H9 (cell line): Measurements from ENCODE around the gene RPL35. TPM values are rescaled to one million over a fixed set of nuclear protein-coding genes. Genes with fewer than 3 reads are reported as not detected.

Experiments used
- DNase-seq: peaks from one replicate; pipeline ENCODE4 v3.0.0-alpha.2; 2017
- H2AFZ ChIP-seq: one replicate; pipeline ENCODE4 v1.6.1; 2013; ENCODE audit warnings: mild to moderate bottlenecking, low read length, control low read depth, moderate library complexity
- H2AK5ac ChIP-seq: 2 replicates; pipeline ENCODE4 v1.6.1; 2013; ENCODE audit warnings: low read length, control low read depth, mixed read lengths; ENCODE audit not compliant: insufficient read length
- H2BK120ac ChIP-seq: one replicate; pipeline ENCODE4 v1.6.1; 2013; ENCODE audit warnings: low read depth, mild to moderate bottlenecking, low read length, control low read depth, inconsistent platforms; ENCODE audit not compliant: poor library complexity, severe bottlenecking
- H2BK12ac ChIP-seq: 2 replicates; pipeline ENCODE4 v1.6.1; 2013; ENCODE audit warnings: low read length, control low read depth, mixed read lengths, low read depth; ENCODE audit not compliant: insufficient read length
- H2BK15ac ChIP-seq: 2 replicates; pipeline ENCODE4 v1.6.1; 2013; ENCODE audit warnings: low read depth, low read length, control low read depth
- H2BK20ac ChIP-seq: one replicate; pipeline ENCODE4 v1.6.1; 2013; ENCODE audit warnings: low read depth, mild to moderate bottlenecking, low read length, control low read depth, inconsistent platforms; ENCODE audit not compliant: poor library complexity, severe bottlenecking
- H2BK5ac ChIP-seq: 2 replicates; pipeline ENCODE4 v1.6.1; 2013; ENCODE audit warnings: low read length, control low read depth, mixed read lengths; ENCODE audit not compliant: insufficient read length
- H3K14ac ChIP-seq: 2 replicates; pipeline ENCODE4 v1.6.1; 2013; ENCODE audit warnings: low read length, control low read depth; ENCODE audit not compliant: insufficient read depth
- H3K18ac ChIP-seq: 2 replicates; pipeline ENCODE4 v1.6.1; 2013; ENCODE audit warnings: low read depth, mild to moderate bottlenecking, mixed read lengths, low read length, control low read depth; ENCODE audit not compliant: insufficient read length
- H3K23ac ChIP-seq: 2 replicates; pipeline ENCODE4 v1.6.1; 2013; ENCODE audit warnings: low read length, control low read depth, mixed read lengths, low read depth; ENCODE audit not compliant: insufficient read length
- H3K23me2 ChIP-seq: 2 replicates; pipeline ENCODE4 v1.6.1; 2013; ENCODE audit warnings: low read depth, mild to moderate bottlenecking, mixed read lengths, low read length, control low read depth; ENCODE audit not compliant: insufficient read length, poor library complexity, severe bottlenecking
- H3K27ac ChIP-seq: 2 replicates; pipeline ENCODE4 v1.5.1; 2013; ENCODE audit warnings: low read length, control low read depth, mixed read lengths, low read depth; ENCODE audit not compliant: insufficient read length
- H3K27me3 ChIP-seq: 2 replicates; pipeline ENCODE4 v1.6.1; 2013; ENCODE audit warnings: low read length, control low read depth, inconsistent platforms; ENCODE audit not compliant: insufficient read depth
- H3K4ac ChIP-seq: 2 replicates; pipeline ENCODE4 v1.6.1; 2013; ENCODE audit warnings: low read depth, mild to moderate bottlenecking, control low read depth, inconsistent platforms, low read length, moderate library complexity
- H3K4me1 ChIP-seq: 2 replicates; pipeline ENCODE4 v1.6.1; 2013; ENCODE audit warnings: low read length, control low read depth, inconsistent platforms; ENCODE audit not compliant: insufficient read depth
- H3K4me2 ChIP-seq: 2 replicates; pipeline ENCODE4 v1.6.1; 2013; ENCODE audit warnings: low read length, control low read depth, mixed read lengths; ENCODE audit not compliant: insufficient read length, insufficient read depth
- H3K56ac ChIP-seq: 2 replicates; pipeline ENCODE4 v1.6.1; 2013; ENCODE audit warnings: low read depth, mild to moderate bottlenecking, mixed read lengths, low read length, control low read depth; ENCODE audit not compliant: insufficient read length
- H3K79me1 ChIP-seq: 2 replicates; pipeline ENCODE4 v1.6.1; 2013; ENCODE audit warnings: low read depth, mild to moderate bottlenecking, moderate library complexity, low read length, control low read depth, inconsistent platforms; ENCODE audit not compliant: insufficient read depth, poor library complexity, severe bottlenecking
- H3K79me2 ChIP-seq: 2 replicates; pipeline ENCODE4 v1.6.1; 2013; ENCODE audit warnings: low read length, control low read depth, inconsistent platforms; ENCODE audit not compliant: insufficient read depth
- H3K9ac ChIP-seq: 2 replicates; pipeline ENCODE4 v1.6.1; 2013; ENCODE audit warnings: low read length, control low read depth, mixed read lengths; ENCODE audit not compliant: insufficient read length; ENCODE audit errors: extremely low read depth
- H3K9me3 ChIP-seq: one replicate; pipeline ENCODE4 v1.6.1; 2013; ENCODE audit warnings: low read depth, low read length, inconsistent platforms; ENCODE audit not compliant: control insufficient read depth
- H3T11ph ChIP-seq: one replicate; pipeline ENCODE4 v1.6.1; 2013; ENCODE audit warnings: mild to moderate bottlenecking, low read length, control low read depth, inconsistent platforms
- H4K20me1 ChIP-seq: one replicate; pipeline ENCODE4 v1.6.1; 2013; ENCODE audit not compliant: control insufficient read depth, insufficient read length, insufficient read depth
- H4K5ac ChIP-seq: 2 replicates; pipeline ENCODE4 v1.6.1; 2013; ENCODE audit warnings: low read depth, mild to moderate bottlenecking, mixed read lengths, low read length, control low read depth; ENCODE audit not compliant: insufficient read length
- H4K8ac ChIP-seq: replicated peaks from 2 replicates; pipeline ENCODE4 v1.6.1; 2013; ENCODE audit warnings: low read length, control low read depth, mixed read lengths, low read depth; ENCODE audit not compliant: insufficient read length
- H4K91ac ChIP-seq: 2 replicates; pipeline ENCODE4 v1.6.1; 2013; ENCODE audit warnings: low read depth, mild to moderate bottlenecking, moderate library complexity, mixed read lengths, low read length, control low read depth; ENCODE audit not compliant: insufficient read length
- H3K27ac Mint-ChIP-seq, 3 experiments: 2 replicates in 2 of 3; 3 replicates in 1 of 3; pipeline ENCODE4 v1.8.0; 2020 to 2021; ENCODE audit warnings: mixed read lengths in 3 of 3, mild to moderate bottlenecking in 1 of 3, moderate library complexity in 1 of 3
- H3K27me3 Mint-ChIP-seq: 2 replicates; pipeline ENCODE4 v1.8.0; 2021; ENCODE audit warnings: low read depth, mild to moderate bottlenecking, moderate library complexity, mixed read lengths
- H3K36me3 Mint-ChIP-seq, 3 experiments: 2 replicates in 2 of 3; 3 replicates in 1 of 3; pipeline ENCODE4 v1.8.0; 2020 to 2021; ENCODE audit warnings: low read depth in 3 of 3, mixed read lengths in 3 of 3; ENCODE audit not compliant: insufficient read depth in 1 of 3
- H3K4me1 Mint-ChIP-seq, 2 experiments: 2 replicates each; pipeline ENCODE4 v1.8.0; 2020; ENCODE audit warnings: mixed read lengths in 2 of 2
- H3K4me3 Mint-ChIP-seq, 2 experiments: 2 replicates in 1 of 2; 3 replicates in 1 of 2; pipeline ENCODE4 v1.8.0; 2020 to 2021; ENCODE audit warnings: mild to moderate bottlenecking in 2 of 2, mixed read lengths in 2 of 2, moderate library complexity in 1 of 2
- H3K9me3 Mint-ChIP-seq, 2 experiments: 2 replicates in 1 of 2; 3 replicates in 1 of 2; pipeline ENCODE4 v1.8.0; 2020; ENCODE audit warnings: mild to moderate bottlenecking in 2 of 2, mixed read lengths in 2 of 2, moderate library complexity in 1 of 2
- CTCF ChIP-seq: fragments of 200-600 bp; sonication (generic); conservative IDR thresholded peaks from 3 replicates; pipeline ENCODE4 v1.8.0; 2021; ENCODE audit warnings: antibody characterized with exemption, mild to moderate bottlenecking
- WGBS: extraction: QIAGEN DNeasy Blood & Tissue Kit; methylation state at CpG from one replicate; pipeline ENCODE4 v1.1.7; 2013; ENCODE audit warnings: missing lambda C conversion rate, low lambda C conversion rate, mixed read lengths; ENCODE audit not compliant: insufficient read length; ENCODE audit errors: extremely low coverage; 5-methylcytosine and 5-hydroxymethylcytosine counted together
- total RNA-seq: library from RNA; stranded (reverse); gene quantifications from 2 replicates; pipeline ENCODE4 v1.2.1, GENCODE V29; 2021

Gene RPL35
- total RNA-seq, 1 experiment from 2014 or later, result 1,840 TPM

DNA sequence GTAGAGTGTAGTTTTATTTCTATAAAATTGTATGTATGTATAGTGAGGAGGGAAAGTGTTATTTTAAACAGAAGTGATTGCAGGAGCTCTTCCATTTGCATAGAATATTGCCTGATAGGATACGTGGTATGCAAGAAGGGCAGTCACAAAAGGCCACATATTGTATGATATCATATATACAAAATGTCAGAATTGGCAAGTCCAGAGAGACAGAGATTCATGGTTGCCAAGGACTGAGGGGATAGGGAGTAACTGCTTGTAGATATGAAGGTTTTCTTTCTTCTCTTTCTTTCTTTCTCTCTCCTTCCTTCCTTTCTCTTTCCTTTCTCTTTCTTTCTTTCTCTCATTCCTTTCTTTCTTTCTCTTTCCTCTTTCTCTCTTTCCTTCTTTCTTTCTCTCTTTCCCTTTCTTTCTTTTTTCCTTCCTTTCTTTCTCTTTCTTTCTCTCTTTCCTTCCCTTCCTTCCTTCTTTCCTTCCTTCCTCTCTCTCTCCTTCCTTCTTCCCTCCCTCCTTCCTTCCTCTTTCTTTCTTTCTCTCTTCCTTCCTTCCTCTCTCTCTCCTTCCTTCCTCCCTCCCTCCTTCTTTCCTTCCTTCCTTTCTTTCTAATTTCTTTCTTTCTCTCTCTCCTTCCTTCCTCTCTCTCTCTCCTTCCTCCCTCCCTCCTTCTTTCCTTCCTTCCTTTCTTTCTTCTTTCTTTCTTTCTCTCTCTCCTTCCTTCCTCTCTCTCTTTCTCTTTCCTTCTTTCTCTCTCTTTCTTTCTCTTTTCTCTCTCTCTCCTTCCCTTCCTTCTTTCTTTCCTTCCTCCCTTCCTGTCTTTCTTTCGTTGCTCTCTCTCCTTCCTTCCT is 33.0 kb downstream of the RPL35 start:
- Histone ChIP-seq H4K91ac (no peak overlapping the region), H2BK20ac (no peak overlapping the region), H3K4me1 (no peaks in the 10 kb centered on the region; the same call in 1 of the 2 replicates), H3K18ac (no peak overlapping the region), H3K9ac (no peak overlapping the region), H3K23ac (no peak overlapping the region), H4K8ac (no peak overlapping the region), H3T11ph (no peak overlapping the region), H3K79me1 (no peaks in the 10 kb centered on the region), H3K4me2 (no peak overlapping the region), H3K14ac (no peak overlapping the region), H3K9me3 (no peaks in the 10 kb centered on the region), H2BK5ac (no peak overlapping the region), H3K4ac (no peak overlapping the region), H4K5ac (no peak overlapping the region), H3K56ac (no peak overlapping the region), H2BK12ac (no peak overlapping the region), H4K20me1 (no peaks in the 10 kb centered on the region), H2BK120ac (no peak overlapping the region), H3K23me2 (no peaks in the 10 kb centered on the region), H2BK15ac (no peak overlapping the region), H3K27ac (no peak overlapping the region), H3K27me3 (no peaks in the 10 kb centered on the region), H2AFZ (no peak overlapping the region), H3K79me2 (no peaks in the 10 kb centered on the region), H2AK5ac (no peak overlapping the region)
- peaks cover 2% of the 10 kb centered on the region; the same call in 1 of the 2 replicates for H3K27me3 Mint-ChIP-seq
- H3K27ac Mint-ChIP-seq, result peak overlapping the region in 1 of 3 experiments; percentile 78; a peak in 4 of 7 replicates
- no peak for TF ChIP-seq CTCF
- peaks cover 9 to 14% of the 10 kb centered on the region in 2 experiments for H3K4me1 Mint-ChIP-seq
- peaks cover 3 to 9% of the 10 kb centered on the region in 2 experiments; a peak in 2 of 5 replicates for H3K9me3 Mint-ChIP-seq
- no peak overlapping the region for H3K4me3 Mint-ChIP-seq
- no peak for DNase-seq
- peaks cover 0 to 4% (median 0%) of the 10 kb centered on the region in 3 experiments; a peak in 1 of 7 replicates for H3K36me3 Mint-ChIP-seq
- no CpG with 5 or more reads among the region's 2 CpGs for WGBS
